GM21381 (cell line): ENCODE results near the gene LDLRAD1.
"Not testable (repeated sequence)": the region's sequence is repeated elsewhere in the genome, so short reads cannot be mapped to it uniquely, and the experiment has no call there.

Experiments used
- ATAC-seq: cut with Tn5 transposase; IDR thresholded peaks from one replicate; pipeline ENCODE4 v1.9.1; 2021; ENCODE audit warnings: mild to moderate bottlenecking, moderate library complexity; ENCODE audit not compliant: unreplicated experiment

The LDLRAD1 gene

GRCh38 chr1:54018635-54019034 lies 649 bp upstream of the LDLRAD1 start:
- ATAC-seq: no peak

GRCh38 chr1:54016343-54017282 lies 1.4 kb downstream of the LDLRAD1 start:
- ATAC-seq: no peak

- no peak for ATAC-seq
Measured at GRCh38 chr1:54014009-54014629, 3.9 kb downstream of the LDLRAD1 start.

GRCh38 chr1:54013393-54014008 lies 4.5 kb downstream of the LDLRAD1 start:
- no peak for ATAC-seq

- ATAC-seq: no peak
Measured at GRCh38 chr1:54012863-54013262, 5.1 kb downstream of the LDLRAD1 start.

- ATAC-seq: no peak
Measured at GRCh38 chr1:54012008-54012325, 6.0 kb downstream of the LDLRAD1 start.

- ATAC-seq: no peak
Measured at GRCh38 chr1:54011316-54012007, 6.5 kb downstream of the LDLRAD1 start.

GRCh38 chr1:54010415-54011117 lies 7.4 kb downstream of the LDLRAD1 start:
- ATAC-seq: no peak

- ATAC-seq: no peak
Measured at GRCh38 chr1:54009406-54009805, 8.6 kb downstream of the LDLRAD1 start.

GRCh38 chr1:54008876-54009275 lies 9.1 kb downstream of the LDLRAD1 start:
- ATAC-seq: no peak

GRCh38 chr1:54007613-54008012 lies 10.4 kb downstream of the LDLRAD1 start:
- no peak for ATAC-seq

GRCh38 chr1:54006508-54006907 lies 11.5 kb downstream of the LDLRAD1 start:
- ATAC-seq: no peak

GRCh38 chr1:54004481-54005049 lies 13.4 kb downstream of the LDLRAD1 start:
- no peak for ATAC-seq

GRCh38 chr1:54003750-54004480 lies 14.1 kb downstream of the LDLRAD1 start:
- ATAC-seq: not testable (repeated sequence)

GRCh38 chr1:54003249-54003646 lies 14.7 kb downstream of the LDLRAD1 start:
- no peak for ATAC-seq

GRCh38 chr1:54002544-54003248 lies 15.3 kb downstream of the LDLRAD1 start:
- no peak for ATAC-seq

GRCh38 chr1:54001591-54001990 lies 16.4 kb downstream of the LDLRAD1 start:
- ATAC-seq: no peak

GRCh38 chr1:53999920-54000319 lies 18.1 kb downstream of the LDLRAD1 start:
- no peak for ATAC-seq

- ATAC-seq: no peak
Measured at GRCh38 chr1:53998223-53998622, 19.8 kb downstream of the LDLRAD1 start.
